DND-41 (cell line): ENCODE measurements around the gene NCAPG.
A peak's percentile ranks its signal among the peaks of the same experiment; 100 is the strongest.

ENCODE experiments used
- ATAC-seq: fragments of 200-7000 bp; cut with Tn5 transposase; 3 replicates; pipeline ENCODE4 v1.9.1; 2021; ENCODE audit warnings: low read depth; ENCODE audit not compliant: insufficient read depth
- DNase-seq: peaks from one replicate; pipeline ENCODE4 v3.0.0-alpha.2; 2020
- H2AFZ ChIP-seq: 2 replicates; pipeline ENCODE4 v1.6.0; 2012; ENCODE audit warnings: low read depth, low read length
- H3K27ac ChIP-seq: 2 replicates; pipeline ENCODE4 v1.5.1; 2012; ENCODE audit warnings: low read length, inconsistent platforms
- H3K27me3 ChIP-seq: fragments of 200-600 bp; sonication (generic); 2 replicates; pipeline ENCODE4 v1.6.0; 2012; ENCODE audit warnings: low read length, mild to moderate bottlenecking, inconsistent platforms; ENCODE audit not compliant: insufficient read depth, poor library complexity
- H3K36me3 ChIP-seq: 2 replicates; pipeline ENCODE4 v1.5.1; 2012; ENCODE audit warnings: low read length, inconsistent platforms; ENCODE audit not compliant: insufficient read depth
- H3K4me1 ChIP-seq: 2 replicates; pipeline ENCODE4 v1.5.1; 2012; ENCODE audit warnings: mild to moderate bottlenecking, low read length; ENCODE audit not compliant: insufficient read depth
- H3K4me2 ChIP-seq: 2 replicates; pipeline ENCODE4 v1.6.0; 2012; ENCODE audit warnings: mild to moderate bottlenecking, moderate library complexity, low read length, inconsistent platforms; ENCODE audit not compliant: insufficient read depth
- H3K4me3 ChIP-seq, 2 experiments: fragments of 200-600 bp in 1 of 2; shearing (Covaris generic) in 1 of 2; 2 replicates each; pipeline ENCODE4 v1.5.1; 2012 to 2016; ENCODE audit warnings: inconsistent platforms in 2 of 2, low read length in 2 of 2, mild to moderate bottlenecking in 2 of 2, low read depth in 1 of 2, moderate library complexity in 1 of 2
- H3K79me2 ChIP-seq: 2 replicates; pipeline ENCODE4 v1.6.0; 2012; ENCODE audit warnings: low read length, inconsistent platforms; ENCODE audit not compliant: insufficient read depth
- H3K9ac ChIP-seq: 2 replicates; pipeline ENCODE4 v1.6.0; 2012; ENCODE audit warnings: low read depth, mild to moderate bottlenecking, inconsistent platforms, low read length, moderate library complexity
- H3K9me3 ChIP-seq: 2 replicates; pipeline ENCODE4 v1.5.1; 2012; ENCODE audit warnings: low read length, moderate library complexity, mild to moderate bottlenecking, inconsistent platforms; ENCODE audit not compliant: insufficient read depth, severe bottlenecking
- H4K20me1 ChIP-seq: 2 replicates; pipeline ENCODE4 v1.6.0; 2012; ENCODE audit warnings: low read length; ENCODE audit not compliant: insufficient read depth
- EZH2 ChIP-seq: IDR thresholded peaks from 3 replicates; pipeline ENCODE4 v1.6.1; 2012; ENCODE audit warnings: borderline replicate concordance, low read depth, mild to moderate bottlenecking, moderate library complexity, low read length, inconsistent platforms; ENCODE audit not compliant: severe bottlenecking
- TF ChIP-seq, protein P1 (sequence below): IDR thresholded peaks from 2 replicates; pipeline ENCODE4 v1.5.1; 2012; ENCODE audit warnings: borderline replicate concordance, low read length, moderate library complexity, mild to moderate bottlenecking; ENCODE audit not compliant: poor library complexity, severe bottlenecking; ENCODE audit errors: extremely low read depth

Gene NCAPG

DNA sequence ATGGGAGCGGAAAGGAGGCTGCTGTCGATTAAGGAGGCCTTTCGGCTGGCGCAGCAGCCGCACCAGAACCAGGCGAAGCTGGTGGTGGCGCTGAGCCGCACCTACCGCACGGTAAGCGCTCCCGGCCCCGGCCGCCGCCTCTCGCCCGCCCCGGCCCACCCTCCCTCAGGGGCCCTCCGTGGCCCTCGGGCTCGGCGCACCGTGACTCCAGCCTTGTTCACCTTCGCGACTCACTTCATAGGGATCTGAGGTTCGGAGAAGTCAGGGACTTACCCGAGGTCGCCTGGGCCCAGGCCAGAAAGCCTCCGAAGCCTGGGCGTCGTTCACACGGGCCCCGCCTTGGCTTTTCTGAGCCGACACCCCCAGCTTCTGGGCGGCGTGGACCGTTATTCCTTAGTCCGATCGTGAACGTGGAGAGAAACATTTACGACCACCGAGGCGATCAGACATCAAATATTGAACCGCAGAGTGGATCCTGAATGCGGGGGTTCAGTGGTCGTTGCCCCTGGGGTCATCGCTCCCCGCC, 362 bp downstream of the NCAPG start:
- peak overlapping the region; percentile 81 for H3K4me2 ChIP-seq
- ATAC-seq, result peak; percentile 49
- peaks cover 57% of the 10 kb centered on the region for H3K4me1 ChIP-seq
- no peaks in the 10 kb centered on the region for H3K9me3 ChIP-seq
- H3K9ac ChIP-seq, result peak overlapping the region; percentile 92
- DNase-seq, result peak; percentile 46
- H3K27ac ChIP-seq, result peak overlapping the region; percentile 97
- no peaks in the 10 kb centered on the region for H3K27me3 ChIP-seq
- H2AFZ ChIP-seq, result peak overlapping the region; percentile 85
- TF ChIP-seq, protein P1, sequence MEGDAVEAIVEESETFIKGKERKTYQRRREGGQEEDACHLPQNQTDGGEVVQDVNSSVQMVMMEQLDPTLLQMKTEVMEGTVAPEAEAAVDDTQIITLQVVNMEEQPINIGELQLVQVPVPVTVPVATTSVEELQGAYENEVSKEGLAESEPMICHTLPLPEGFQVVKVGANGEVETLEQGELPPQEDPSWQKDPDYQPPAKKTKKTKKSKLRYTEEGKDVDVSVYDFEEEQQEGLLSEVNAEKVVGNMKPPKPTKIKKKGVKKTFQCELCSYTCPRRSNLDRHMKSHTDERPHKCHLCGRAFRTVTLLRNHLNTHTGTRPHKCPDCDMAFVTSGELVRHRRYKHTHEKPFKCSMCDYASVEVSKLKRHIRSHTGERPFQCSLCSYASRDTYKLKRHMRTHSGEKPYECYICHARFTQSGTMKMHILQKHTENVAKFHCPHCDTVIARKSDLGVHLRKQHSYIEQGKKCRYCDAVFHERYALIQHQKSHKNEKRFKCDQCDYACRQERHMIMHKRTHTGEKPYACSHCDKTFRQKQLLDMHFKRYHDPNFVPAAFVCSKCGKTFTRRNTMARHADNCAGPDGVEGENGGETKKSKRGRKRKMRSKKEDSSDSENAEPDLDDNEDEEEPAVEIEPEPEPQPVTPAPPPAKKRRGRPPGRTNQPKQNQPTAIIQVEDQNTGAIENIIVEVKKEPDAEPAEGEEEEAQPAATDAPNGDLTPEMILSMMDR, result peak; percentile 6
- TF ChIP-seq EZH2, result no peak
- H3K36me3 ChIP-seq, result peaks cover 63% of the 10 kb centered on the region
- H4K20me1 ChIP-seq, result peaks cover 49% of the 10 kb centered on the region
- peaks cover 98% of the 10 kb centered on the region for H3K79me2 ChIP-seq
- H3K4me3 ChIP-seq, result peak overlapping the region; percentile 77 to 95

DNA sequence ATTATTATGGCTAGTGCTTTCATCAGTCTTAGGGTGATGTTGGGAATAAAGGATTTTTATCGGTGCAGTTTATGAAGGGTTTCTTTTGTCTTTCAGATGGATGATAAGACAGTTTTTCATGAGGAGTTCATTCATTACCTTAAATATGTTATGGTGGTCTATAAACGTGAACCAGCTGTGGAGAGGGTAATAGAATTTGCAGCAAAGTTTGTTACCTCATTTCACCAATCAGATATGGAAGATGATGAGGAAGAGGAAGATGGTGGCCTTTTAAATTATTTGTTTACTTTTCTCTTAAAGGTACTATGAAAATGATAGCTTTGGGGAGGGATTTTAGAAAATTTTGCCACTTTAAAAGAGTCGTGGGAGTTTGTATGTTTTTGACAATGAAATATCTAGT, 1.3 kb downstream of the NCAPG start:
- peak overlapping the region; percentile 97 for H3K27ac ChIP-seq
- peaks cover 67% of the 10 kb centered on the region for H3K36me3 ChIP-seq
- peaks cover 59% of the 10 kb centered on the region for H3K4me1 ChIP-seq
- TF ChIP-seq EZH2, result no peak
- TF ChIP-seq, protein P1, result no peak
- no peaks in the 10 kb centered on the region for H3K9me3 ChIP-seq
- H3K4me3 ChIP-seq, result peak overlapping the region; percentile 77 to 95
- DNase-seq (no peak), ATAC-seq (no peak)
- H2AFZ ChIP-seq, result no peak overlapping the region
- H3K27me3 ChIP-seq, result no peaks in the 10 kb centered on the region
- H3K4me2 ChIP-seq, result peak overlapping the region; percentile 81
- H3K79me2 ChIP-seq, result peaks cover 98% of the 10 kb centered on the region
- peak overlapping the region; percentile 92 for H3K9ac ChIP-seq
- H4K20me1 ChIP-seq, result peaks cover 51% of the 10 kb centered on the region

DNA sequence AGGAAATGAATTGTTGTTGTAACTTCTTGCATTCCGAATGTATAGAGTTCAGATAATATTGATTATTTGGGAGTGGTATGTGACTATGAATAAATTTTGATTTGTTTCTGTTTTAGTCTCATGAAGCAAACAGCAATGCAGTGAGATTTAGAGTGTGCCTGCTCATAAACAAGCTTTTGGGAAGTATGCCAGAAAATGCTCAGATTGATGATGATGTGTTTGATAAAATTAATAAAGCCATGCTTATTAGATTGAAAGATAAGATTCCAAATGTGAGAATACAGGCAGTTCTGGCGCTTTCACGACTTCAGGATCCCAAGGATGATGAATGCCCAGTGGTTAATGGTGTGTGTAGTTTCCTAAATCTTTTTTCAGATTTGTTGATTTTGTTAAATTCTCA, 2.0 kb downstream of the NCAPG start:
- ATAC-seq, result no peak
- Histone ChIP-seq H3K4me1 (peaks cover 54% of the 10 kb centered on the region), H3K79me2 (peaks cover 98% of the 10 kb centered on the region), H3K4me3 (peak overlapping the region; percentile 77 to 95; a peak in 3 of 4 replicates), H3K4me2 (peak overlapping the region; percentile 81), H3K27me3 (no peaks in the 10 kb centered on the region), H2AFZ (no peak overlapping the region), H3K36me3 (peaks cover 67% of the 10 kb centered on the region), H3K27ac (peak overlapping the region; percentile 97; the same call in 1 of the 2 replicates), H3K9ac (peak overlapping the region; percentile 92), H4K20me1 (peaks cover 47% of the 10 kb centered on the region), H3K9me3 (no peaks in the 10 kb centered on the region)
- TF ChIP-seq, protein P1, result no peak
- TF ChIP-seq EZH2, result no peak
- DNase-seq, result no peak
